ELF-1 (cell line): ENCODE measurements around the gene DEK.

Experiments used
- DNase-seq: peaks from one replicate; pipeline ENCODE4 v3.0.0-alpha.2; 2016; ENCODE audit warnings: low read depth, low spot score

Gene DEK

DNA sequence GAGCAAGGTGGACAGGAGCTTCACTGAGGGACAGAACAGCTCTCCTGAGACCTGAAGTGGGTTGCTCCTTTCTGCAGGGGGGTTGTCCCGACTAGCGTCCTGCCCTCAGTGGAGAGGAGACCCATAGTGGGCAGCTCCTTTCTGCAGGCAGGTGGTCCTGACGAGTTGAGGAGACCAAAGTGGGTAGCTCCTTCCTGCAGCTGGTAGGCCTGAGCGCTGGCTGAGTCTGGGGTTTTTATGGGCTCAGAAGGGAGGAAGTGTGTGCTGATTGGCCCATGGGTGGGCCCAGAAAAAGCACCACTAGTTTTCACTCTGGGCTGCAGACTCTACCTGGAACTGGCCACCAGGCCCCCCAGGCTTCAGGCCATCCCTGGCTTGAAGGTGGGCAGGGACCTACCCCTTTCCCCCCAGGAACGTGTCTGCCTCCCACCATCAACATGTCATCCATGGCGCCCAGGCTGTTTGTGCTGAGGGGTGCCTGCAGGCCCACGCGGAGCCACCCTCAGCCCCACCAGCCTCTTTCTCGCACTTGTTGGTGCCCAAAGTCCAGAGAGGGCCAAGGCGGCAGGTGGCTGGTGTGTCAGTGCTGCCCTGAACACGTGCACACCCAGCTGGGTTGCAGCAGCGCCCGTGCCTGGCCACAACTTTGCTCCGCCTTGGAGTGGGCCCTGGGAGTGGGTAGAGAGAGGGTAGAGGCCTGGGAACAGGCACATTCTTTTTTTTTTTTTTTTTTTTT, 1.6 kb upstream of the DEK start:
- DNase-seq, result no peak

DNA sequence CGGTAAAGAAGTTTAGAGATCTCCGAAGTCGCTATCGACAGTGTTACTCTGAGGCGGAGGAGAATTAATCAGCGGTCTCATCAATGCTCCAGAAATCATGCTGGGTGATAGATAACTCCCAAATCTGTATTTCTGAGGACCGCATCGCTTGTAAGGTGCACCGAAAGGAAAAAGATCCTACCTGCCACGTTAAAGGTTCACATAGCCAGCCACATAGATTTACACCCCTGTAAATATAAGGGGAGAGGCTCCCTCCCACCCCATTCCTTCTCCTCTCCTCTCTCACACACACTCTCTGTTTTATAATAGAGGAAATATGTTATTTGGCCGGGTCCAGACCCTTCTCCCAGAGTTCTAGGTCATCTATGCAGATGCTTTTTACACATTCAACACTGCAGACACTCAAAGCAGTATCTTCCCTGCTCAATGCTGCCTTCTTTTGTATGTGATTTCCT, 620 bp upstream of the DEK start:
- no peak for DNase-seq

DNA sequence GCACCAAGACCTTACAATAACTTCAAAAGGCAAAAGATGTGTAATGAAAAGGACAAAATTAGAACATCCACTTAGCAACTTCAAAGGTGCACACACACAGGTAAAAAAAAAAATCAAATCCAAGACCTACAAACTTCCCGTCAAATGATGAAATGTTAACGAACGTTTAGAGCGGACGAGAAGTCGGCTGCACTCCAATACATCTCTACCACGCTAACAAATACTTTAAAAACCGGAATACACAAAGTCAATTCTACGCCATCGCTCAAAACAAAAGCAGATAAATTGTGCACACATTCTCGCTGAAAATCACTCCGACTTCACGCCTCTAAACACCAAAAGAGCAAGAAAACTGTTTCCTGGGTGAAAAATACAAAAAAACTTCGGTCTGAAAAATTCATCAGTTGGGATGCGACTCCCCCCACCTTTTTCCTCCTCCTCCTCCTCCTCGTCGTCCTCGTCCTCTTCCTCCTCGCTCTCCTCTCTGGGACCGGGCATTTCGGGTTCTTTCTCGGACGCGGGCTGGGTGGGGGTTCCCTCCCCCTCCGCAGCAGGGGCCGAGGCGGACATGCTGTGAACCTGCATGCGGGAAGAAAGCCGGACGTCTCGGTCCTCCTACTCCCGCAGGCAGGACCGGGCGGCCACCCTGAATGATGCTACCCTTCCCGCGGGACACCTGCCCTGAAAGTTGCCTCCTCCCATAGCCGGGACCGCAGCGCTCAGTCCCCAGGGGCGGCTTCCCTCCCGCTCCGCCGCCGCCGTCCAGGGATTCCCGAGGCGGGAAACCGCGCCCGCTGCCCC, 712 bp downstream of the DEK start:
- peak; percentile 60 for DNase-seq

DNA sequence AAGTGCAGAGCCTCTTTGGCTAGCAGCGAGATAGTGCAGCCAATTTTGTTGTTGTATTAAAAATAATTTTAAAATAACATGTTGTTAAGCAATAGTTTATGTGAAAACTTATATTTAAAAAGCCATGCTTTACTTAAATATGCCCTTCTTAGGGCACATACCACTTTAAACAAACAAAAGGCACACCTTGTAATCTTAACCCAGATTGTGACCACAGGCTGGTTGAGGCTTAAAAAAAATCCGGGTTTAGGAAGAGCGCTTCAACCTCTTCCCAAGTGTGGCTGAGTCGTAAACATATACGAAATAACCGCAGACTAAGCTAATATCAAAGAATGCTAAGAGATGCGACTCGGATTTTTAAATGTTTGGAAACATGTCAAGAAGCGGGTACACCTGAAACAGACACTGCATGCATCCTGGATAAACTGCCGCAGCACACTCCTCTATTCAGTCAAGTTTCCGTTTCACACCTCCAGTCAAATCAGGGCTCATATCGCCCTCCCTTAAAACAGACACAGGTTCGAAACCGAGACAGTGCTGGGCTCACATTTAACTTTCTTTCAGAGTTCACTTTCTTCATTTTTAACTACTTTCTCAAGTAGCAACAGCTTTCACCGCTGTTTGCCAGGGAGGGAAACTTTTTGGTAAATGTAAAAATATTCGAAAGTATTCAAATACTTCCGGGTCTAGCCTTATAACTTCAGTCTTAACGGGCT, 1.5 kb downstream of the DEK start:
- DNase-seq, result peak; percentile 27

DNA sequence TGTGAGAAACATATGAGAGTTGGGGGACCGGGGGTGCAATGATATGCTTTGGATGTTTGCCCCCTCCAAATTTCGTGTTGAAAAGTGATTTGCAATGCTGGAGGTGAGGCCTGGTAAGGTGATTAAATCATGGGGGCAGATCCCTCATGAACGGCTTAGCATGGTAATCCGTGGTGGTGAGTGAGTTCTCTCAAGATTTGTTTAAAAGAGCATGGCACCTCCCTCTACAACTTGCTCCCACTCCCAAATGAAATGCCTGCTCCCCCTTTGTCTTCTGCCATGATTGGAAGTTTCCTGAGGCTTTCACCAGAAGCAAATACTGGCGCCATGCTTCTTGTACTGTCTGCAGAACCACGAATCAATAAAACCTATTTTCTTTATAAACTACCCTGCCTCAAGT, 2.5 kb downstream of the DEK start:
- DNase-seq, result no peak

DNA sequence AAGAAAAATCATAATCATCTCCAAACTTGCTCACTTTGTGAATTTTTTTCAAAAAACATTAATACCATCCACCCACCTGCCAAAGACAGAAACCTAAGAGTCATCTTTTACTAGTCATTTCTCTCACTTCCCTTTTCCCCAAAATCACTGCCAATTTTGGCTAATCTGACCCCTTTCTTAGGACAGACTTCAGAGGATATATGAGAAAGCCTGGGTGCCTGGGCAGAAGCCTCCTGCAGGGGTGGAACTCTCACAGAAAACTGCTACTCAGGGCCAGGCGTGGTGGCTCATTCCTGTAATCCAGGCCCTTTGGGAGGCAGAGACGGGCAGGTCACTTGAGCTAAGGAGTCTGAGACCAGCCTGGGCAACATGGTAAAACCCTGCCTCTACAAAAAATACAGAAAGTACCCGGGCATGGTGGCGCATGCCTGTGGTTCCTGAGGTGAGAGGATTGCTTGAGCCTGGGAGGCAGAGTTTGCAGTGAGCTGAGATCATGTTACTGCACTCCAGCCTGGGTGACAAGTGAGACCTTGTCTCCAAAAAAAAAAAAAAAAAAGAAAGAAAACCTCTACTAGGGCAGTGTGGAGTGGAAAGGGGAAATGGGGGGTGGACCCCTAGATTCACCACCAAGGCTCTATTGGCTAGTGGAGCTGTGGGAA, 3.8 kb downstream of the DEK start:
- peak; percentile 44 for DNase-seq

DNA sequence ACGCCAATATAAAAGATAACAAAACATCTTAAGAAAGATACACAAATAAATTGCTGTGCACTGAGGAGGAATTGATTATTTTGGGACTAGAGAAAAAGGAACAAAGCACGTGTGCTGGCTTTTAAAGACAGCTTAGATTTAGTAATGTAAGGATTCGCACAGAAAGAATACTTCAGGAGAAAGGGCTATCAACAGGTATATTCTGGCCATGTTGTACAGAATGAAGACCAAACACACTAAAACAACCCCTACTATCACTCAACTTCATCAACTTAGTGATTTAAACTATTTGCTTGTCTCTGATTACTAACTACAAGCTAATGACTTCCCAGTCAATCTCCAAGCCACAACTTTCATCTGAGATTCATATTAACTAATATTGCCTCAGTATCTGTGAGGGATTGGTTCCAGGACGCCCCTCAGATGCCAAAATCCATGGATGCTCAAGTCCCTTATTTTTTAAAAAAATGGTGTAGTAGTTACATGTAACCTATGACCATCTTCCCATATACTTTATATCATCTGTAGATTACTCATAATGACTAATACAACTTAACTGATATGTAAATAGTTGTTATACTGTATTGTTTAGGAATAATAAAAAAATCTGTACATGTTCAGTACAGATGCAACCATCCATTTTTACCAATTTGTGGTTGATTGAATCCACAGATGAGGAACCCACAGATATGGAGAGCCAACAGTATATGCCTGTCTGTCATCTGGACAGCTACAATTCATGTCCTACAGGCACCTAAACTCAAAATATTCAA, 4.5 kb downstream of the DEK start:
- no peak for DNase-seq

DNA sequence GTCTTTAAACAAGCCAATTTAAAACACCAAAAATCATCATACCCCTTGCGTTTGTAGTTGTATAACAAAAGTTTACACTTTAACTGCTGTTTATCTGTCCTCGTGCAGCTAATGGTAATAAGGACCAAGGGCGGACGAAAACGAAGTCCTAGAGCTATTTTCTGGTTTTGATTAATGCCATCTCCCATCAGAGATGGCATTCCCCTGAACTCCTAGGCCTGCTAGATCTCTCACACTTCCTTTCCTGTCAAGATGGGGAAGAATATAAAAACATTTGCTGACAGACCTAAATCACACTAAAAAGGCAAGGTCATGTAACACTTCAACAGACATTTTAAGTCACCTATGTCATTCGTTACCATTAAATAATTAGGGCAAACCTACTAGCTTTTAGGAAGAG, 9.5 kb downstream of the DEK start:
- no peak for DNase-seq

DNA sequence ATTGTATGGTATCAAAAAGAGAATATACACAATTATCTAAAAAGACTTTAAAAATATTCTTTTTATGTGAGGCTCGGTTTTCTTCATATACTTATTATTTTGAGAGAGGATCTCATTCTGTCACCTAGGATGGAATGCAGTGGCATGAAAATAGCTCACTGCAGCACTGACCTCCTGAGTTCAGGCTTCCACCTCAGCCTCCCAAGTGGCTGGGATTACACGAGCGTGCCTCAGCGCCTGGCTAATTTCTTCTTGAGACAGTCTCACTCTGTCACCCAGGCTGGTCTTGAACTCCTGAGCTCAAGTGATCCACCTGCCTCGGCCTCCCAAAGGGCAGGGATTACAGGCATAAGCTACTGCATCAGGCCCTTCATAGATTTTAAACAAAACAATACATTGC, 10.7 kb downstream of the DEK start:
- DNase-seq, result no peak

DNA sequence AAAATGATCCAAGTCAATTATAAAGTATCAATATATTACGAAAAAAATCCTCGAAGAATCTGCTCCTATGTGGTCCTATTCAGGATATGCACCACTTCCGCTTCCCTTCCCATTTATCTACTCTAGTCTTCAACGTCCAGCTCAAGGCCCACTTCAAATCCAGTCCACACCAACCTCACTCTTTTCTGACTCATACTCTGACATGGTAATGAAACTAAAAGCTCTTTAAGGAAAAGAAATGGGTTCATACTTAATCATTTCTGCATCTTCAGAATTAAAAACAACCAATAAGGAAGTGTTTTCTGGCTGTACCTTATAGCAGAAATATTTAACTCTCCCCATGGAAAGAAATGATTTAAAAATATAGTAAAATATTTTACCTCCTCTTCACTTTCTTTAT, 15.1 kb downstream of the DEK start:
- no peak for DNase-seq

DNA sequence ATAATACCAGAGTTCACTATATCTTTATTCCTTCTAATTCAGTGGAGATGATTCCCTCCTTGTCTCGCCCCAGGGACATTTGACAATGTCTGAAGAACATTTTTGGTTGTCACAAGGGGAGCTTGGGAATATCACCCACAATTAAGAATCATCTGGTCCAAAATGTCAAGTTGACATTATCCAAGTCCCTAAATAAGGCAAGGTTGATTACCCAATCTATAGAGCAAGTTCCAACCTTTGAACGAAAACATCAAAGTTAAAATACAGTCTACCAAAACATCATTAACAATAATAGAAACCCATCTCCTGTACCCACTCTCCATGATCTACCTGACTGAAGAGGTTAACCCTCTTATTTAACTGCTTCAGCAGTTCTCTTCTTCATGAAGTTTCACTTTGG, 15.6 kb downstream of the DEK start:
- no peak for DNase-seq

DNA sequence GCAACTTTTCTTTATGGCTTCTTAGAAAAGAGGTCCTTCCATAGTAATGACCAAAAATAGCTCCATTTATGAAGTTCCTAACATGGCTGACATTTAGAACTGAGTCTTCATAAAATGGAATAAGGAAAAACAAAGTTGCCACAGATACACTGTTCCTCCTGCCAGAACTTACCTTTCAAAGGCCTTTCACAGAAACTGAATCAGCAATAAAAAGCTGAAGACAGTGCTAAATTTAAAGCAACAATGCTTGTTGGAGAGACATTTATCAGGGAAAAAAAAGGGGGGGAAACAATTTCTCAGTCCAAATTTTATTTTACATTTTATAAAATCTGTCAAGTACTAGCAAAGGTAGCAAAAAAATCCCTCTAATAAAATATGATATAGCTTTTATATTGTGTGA, 17.3 kb downstream of the DEK start:
- DNase-seq, result no peak

DNA sequence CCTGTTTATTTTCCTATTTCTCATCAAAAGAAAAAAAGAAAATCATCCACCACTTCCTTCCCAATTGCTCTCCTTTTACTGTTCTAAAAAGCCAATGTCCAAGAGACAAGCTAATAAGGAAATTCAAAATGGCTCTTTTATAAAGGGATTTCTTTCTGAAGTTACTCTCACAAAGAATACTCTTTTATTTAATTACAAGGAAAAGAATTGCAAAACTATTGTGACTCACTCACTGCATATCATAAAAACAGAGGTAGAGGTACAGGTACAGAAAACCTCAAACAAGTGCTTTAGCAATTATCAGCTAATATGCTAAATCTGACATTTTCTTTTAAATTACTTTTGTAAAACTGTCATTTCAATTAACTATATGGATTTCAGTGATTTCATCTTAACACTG, 18.1 kb downstream of the DEK start:
- DNase-seq, result no peak

DNA sequence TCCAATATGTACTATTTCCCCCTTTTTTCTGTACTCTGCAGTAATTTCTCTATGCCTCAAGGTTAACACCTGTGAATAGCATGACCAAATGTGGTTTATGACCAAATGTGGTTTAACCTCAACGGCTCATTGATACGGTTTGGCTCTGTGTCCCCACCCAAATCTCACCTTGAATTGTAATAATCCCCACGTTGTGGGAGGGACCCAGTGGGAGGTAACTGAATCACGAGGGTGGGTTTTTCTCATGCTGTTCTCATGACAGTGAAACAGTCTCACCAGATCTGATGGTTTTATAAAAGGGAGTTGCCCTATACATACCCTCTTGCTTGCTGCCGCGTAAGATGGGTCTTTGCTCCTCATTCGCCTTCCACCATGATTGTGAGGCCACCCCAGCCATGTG, 18.7 kb downstream of the DEK start:
- DNase-seq, result no peak

DNA sequence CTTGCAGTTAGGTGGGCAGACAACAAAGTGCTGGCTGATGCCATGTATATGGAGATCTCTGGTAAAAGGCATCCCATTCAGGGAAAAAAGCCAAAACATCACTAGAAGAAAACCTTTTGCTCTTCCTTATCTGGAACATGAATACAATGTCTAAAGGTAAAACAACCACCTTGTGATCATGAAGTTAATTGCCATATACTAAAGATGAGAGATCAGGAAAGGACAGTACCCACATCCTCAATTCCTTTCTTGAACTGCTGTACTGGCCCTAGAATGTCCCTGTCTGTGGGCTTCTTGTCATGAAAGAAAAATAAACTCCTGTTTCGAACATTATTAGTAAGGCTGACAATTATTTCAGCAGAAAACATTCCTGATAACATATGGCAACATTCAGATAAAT, 19.3 kb downstream of the DEK start:
- DNase-seq, result no peak

DNA sequence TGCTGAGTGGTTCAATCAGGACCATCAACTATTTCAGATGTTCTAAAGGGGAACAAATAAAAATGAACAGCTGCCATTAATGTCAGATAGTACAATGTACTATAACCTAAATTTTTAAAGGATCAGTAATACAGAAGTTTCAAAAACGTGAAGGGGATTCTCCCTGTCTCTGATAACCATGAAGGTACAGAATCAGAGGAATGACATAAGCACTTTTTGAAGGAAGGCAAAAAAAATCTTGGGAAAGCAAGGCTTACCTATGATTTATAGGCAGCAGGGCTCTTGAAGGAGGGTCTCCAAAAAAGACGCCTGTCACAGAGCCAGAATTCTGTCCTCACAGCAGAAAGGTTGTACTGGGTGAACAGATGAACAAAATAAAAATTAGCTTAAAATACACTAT, 20.1 kb downstream of the DEK start:
- DNase-seq, result no peak

DNA sequence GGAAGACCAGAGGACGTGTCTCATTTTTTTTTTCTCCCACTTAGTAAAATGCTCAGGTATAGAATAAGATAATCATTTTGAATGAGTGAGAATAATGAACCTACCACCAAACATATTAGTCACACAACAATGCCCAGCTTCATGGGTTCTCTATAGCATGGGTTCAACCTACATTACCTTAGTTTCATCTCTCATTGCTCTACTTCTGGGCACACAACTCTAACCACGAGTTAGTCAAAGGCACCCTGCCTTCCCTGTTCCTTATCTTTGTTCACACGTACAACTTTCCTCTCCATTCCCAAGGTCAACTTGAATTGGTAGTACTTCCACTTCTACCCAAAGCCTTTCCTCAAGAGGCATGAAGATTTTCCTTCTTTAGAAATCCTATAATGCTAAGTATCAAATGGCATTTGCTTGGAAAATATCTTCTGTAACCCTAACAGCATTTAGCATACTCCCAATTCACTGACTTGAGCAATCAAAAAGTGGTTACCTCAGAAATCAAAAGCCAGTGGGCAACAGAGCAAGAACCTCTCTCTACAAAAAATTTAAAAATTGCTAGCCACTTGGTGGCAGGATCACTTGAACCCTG, 20.9 kb downstream of the DEK start:
- no peak for DNase-seq

DNA sequence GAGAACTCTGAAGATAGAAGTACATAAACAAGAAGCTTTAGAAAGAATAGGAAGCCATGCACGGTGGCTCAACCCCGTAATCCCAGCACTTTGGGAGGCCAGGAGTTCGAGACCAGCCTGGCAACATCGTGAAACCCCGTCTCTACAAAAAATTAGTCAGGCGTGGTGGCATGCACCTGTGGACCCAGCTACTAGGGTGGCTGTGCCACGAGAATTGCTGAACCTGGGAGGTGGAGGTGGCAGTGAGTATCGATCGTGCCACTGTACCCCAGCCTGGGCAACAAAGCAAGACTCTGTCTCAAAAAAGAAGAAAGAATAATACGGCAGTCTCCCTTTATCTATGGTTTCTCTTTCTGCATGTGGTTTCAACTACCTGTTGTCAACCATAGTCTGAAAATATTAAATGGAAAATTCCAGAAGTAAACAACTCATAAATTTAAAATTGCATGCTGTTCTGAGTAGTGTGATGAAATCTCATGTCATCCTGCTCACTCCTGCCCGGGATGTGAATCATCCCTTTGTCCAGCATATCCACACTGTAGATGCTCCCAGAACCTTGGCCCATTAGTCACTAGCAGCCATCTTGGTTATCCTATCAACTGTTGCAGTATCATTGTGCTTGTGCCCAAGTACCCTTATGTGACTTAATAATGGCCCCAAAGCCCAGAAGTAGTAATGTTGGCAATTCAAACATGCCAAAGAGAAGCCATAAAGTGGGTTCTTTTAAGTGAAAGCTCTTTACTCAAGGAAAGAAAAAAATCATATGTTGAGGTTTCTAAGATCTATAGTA, 22.1 kb downstream of the DEK start:
- no peak for DNase-seq

DNA sequence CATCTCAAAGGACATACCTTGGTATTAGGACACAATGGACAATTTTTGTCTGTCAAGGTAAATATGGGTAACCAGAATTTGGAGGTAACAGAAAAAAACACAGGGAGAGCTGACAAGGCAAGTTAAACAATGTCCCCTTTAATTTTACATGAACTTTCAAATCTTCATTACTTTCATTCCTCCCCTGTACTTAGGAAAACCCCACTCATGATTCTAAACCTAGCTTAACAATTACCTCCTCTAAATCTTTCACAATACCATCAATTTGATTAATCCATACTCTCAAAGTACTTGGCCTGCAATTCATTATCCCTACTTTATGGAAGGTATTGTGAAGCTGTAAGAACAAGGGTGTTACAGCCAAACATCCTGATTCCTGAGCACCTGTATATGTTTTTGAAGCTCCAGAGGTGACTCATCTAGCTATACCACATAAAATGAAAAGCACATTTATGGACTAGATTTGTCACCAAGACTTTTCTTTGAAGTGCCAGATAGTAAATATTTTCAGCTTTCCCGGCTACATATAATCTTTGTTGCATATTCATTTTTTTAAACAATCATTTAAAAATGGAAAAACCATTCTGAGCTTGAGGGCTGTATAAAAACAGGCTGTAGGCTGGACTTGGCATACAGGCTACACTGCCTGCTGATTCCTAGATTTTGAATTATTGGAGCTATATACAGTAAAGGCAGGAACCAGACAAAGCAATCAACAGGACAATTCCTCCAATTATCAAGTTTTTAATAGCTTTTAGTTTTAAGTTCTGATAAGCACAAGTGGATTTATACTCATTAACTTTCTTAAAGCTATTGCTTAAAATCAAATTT, 22.9 kb downstream of the DEK start:
- no peak for DNase-seq
